Fibroblast of skin of back (primary cell): Measurements from ENCODE around the gene TMPO. TPM values are rescaled to one million over a fixed set of nuclear protein-coding genes. Genes with fewer than 3 reads are reported as not detected.
"Not testable (repeated sequence)": the region's sequence is repeated elsewhere in the genome, so short reads cannot be mapped to it uniquely, and the experiment has no call there.

ENCODE experiments used
- DNase-seq: peaks from one replicate; pipeline ENCODE4 v3.0.0-alpha.2; 2013
- polyA plus RNA-seq, 2 experiments: library from polyadenylated mRNA; unstranded; fragments of 120-200 nt; gene quantifications; one replicate each; pipeline ENCODE4 v1.2.1, GENCODE V29; 2013; ENCODE audit not compliant: insufficient read length in 2 of 2

TMPO gene
- polyA plus RNA-seq (2013, experiment 1 of 2; ENCODE audit: insufficient read length), result 112 TPM
- 37.9 TPM for polyA plus RNA-seq (2013, experiment 2 of 2; ENCODE audit: insufficient read length)

DNA sequence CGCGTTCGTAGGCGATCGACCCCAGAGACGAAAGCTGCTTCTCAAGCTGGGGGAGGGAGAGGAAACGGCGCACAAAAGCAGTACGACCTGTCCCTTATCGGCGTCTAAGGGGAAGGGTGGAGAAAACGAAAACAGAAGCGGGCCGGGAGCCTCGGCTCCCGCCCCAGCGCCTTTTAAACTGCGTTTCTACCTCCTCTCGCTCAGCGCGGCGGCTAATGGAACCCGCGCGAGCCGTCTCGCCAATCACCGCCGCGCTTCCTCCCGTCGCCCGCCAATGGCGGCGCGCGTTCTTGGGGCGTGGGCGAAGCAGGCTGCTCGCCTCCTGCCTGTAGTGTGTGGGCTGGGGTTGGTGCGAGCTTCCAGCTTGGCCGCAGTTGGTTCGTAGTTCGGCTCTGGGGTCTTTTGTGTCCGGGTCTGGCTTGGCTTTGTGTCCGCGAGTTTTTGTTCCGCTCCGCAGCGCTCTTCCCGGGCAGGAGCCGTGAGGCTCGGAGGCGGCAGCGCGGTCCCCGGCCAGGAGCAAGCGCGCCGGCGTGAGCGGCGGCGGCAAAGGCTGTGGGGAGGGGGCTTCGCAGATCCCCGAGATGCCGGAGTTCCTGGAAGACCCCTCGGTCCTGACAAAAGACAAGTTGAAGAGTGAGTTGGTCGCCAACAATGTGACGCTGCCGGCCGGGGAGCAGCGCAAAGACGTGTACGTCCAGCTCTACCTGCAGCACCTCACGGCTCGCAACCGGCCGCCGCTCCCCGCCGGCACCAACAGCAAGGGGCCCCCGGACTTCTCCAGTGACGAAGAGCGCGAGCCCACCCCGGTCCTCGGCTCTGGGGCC, at the start of gene TMPO:
Gene TMPO (plus strand): TSS at position 304 of the 824 bp plus-strand sequence. CDS start 278 bp downstream, at position 582.
- peak; percentile 91 for DNase-seq

GRCh38 chr12:98465950-98466602, 49.3 kb upstream of the TMPO start:
- no peak for DNase-seq

GRCh38 chr12:98466640-98467400, 48.6 kb upstream of the TMPO start:
- no peak for DNase-seq

GRCh38 chr12:98469109-98469508, 46.3 kb upstream of the TMPO start:
- DNase-seq, result no peak

GRCh38 chr12:98470469-98471082, 44.8 kb upstream of the TMPO start:
- no peak for DNase-seq

GRCh38 chr12:98471085-98471484, 44.3 kb upstream of the TMPO start:
- no peak for DNase-seq

- no peak for DNase-seq
These were observed 39.9 kb upstream of the TMPO start for GRCh38 chr12:98475565-98475908.

DNA sequence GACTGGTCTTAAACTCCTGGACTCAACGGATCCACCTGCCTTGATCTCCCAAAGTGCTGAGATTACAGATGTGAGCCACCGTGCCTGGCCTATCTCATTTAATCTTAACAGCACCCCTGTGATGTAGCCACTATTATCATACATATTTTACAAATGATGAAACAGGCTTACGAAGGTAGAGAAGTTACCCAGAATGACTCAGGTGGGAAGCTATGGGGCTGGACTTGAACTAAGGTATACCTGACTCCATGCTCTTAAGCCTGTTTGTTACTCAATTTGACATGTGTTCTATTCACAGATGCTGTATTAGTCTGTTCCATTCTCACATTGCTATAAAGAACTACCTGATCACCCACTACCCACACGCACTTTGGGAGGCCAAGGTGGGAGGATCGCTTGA, 36.8 kb upstream of the TMPO start:
- no peak for DNase-seq

- DNase-seq, result no peak
These were observed 31.5 kb upstream of the TMPO start for GRCh38 chr12:98483621-98484503.

- no peak for DNase-seq
These were observed 29.5 kb upstream of the TMPO start for GRCh38 chr12:98485792-98486340.

DNA sequence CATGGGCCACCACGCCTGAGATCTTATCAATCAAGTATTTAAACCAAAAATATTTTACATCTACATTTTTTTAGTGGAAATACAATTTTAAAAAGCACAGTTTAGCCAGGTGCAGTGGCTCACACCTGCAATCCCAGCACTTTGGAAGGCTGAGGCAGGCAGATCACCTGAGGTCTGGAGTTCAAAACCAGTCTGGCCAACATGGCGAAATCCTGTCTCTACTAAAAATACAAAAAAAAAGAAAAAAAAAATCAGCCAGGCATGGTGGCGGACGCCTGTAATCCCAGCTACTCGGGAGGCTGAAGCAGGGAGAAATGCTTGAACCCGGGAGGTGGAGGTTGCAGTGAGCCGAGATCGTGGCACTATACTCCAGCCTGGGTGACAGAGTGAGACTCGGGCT, 27.0 kb upstream of the TMPO start:
- not testable (repeated sequence) for DNase-seq

DNA sequence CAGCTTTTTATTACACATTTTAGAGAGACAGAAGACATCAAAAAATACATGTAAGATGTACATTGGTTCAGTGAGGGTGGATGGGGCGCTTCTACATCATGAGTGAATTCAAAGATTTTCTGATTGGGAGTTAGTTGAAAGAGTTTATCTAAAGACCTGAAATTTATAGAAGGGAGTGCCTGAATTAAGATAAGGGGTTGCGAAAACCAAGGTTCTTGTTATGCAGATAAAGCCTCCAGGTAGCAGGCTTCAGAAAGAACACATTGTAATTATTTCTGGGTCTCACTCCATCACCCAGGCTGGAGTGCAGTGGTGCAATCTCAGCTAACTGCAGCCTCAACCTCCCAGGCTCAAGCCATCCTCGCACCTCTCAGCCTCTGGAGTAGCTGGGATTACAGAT, 26.2 kb upstream of the TMPO start:
- no peak for DNase-seq

DNA sequence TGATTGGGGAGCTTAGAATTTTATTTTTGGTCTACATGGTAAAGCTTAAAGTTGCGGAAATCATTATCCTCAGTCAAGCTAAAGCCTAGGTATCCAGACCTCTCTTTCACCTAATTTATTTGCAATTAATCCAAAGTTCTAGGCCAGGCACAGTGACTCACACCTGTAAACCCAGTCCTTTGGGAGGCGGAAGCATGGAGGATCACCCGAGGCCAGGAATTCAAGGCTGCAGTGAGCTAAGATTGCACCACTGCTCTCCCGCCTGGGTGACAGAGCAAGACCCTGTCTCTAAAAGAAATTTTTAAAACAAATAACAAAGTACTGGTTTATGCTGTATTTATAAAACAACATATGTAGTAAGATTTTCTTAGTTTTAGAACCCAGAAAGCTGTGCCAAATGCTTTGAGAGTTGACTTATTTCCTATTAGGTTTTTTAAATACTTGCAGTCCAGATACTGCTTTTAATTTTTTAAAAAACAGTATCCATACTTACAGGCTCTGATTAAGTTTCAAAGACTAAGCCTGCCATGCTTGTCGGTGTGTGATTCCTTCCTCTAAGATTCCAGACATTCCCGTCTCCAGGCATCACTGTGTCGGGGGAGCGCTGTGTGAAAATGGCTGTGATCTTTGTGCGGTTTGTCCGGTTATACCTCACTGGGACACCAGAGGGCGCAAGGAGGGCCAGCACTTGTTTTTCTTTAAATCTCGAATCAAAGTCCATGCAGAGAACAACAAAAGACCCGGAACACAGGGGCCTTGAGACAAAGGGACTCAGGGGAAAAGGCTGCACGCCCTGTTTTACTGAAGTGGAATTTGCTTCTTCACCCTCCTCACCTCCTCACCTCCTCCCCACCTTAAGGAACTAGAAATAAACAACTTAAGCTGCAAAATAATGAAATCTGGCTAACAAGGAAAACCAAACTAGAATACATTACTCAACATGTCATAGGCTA, 24.6 kb upstream of the TMPO start:
- DNase-seq, result peak; percentile 94

DNA sequence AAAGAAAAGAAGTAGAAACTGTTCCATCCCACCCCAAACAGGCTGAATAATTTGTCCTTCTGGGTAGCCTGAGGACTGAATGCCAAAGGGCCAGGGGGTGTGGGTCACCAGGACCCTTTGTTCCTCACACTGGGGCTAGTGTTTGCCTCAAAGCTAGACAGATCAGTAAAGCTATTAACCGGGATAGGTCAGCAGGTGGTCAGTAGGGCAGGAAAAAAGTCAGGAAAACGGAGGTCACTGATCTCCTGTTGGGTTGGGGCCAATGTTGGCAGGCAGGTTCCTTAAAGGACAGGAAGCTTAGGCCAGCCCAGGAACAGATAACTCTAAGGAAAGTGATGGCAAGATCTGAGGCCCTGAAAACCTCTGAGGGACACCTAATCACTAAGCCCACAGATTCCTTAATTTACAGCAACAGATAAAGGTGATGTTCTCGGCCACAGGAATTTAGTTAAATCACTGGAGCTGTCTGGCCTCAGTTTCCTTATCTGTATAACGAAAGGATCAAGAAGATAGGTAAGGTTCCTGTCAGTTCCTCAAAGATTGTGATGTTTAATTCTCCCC, 22.7 kb upstream of the TMPO start:
- DNase-seq, result no peak

DNA sequence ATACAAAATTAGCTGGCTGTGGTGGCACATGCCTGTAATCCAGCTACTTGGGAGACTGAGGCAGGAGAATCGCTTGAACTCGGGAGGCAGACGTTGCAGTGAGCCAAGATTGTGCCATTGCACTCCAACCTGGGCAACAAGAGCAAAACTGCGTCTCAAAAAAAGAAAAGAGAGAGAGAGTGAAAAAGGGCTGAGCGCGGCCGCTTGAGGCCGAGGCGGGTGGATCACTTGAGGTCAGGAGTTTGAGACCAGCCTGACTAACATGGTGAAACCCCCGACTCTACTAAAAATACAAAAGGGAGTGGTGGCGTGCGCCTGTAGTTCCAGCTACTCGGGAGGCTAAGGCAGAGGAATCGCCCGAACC, 14.1 kb upstream of the TMPO start:
- DNase-seq, result not testable (repeated sequence)

DNA sequence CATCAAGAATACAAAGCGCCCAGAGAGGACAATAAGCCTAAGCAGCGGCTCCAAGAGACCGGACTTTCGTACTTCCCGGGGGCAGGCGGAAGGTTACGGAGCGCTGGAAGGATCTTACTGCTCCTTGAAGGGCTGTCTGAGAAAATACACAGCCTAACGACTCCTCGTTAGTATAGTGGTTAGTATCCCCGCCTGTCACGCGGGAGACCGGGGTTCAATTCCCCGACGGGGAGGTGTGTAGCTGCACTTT, 12.1 kb upstream of the TMPO start:
- peak; percentile 89 for DNase-seq

DNA sequence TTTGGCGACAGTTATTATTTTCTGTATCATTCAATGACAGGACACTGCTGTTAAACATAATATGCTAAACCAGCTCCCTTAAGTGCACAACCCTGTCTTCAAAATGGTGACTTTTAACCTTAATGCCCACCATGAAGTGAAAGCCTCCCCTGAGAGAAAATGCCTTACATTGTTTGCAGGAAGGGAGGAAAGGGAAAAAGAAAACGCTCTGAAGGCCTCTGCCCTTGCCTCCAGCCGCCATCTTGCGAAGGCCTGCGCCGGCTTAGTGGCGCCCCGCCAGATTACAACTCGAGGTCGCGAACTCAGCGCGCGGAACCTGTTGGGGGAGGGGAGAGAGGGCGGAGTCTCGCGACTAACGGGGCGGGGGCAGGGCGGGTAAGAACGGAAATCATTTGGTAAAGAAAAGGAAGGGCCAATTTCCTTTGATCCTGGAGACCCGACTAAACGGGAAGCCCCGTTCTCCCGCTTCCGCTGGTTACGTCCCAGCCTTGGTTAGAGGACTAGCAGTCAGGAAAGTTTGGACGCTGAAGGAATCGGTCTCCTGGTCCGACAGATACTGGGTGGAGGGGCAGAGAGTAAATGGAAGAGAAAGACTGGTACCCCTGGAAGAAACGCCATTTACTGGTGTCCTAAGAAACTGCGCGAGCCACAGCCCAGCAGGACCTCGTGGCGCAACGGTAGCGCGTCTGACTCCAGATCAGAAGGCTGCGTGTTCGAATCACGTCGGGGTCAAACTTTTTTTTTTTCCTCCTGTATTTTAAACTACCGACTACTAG, 11.6 kb upstream of the TMPO start:
- DNase-seq, result peak; percentile 88

DNA sequence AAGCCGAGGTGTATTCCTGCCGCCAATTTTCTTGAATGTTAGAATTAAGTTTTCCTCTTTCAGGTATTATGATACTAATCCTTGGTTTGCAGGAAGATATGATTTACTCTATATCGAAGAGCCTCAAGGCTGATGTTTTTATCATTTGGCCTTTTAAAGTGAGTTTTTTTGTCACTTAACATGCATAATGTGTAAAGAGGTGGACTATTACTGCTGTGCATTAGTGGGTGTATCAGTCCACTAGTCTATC, 11.1 kb upstream of the TMPO start:
- no peak for DNase-seq

- DNase-seq, result no peak
These were observed 6.3 kb upstream of the TMPO start for GRCh38 chr12:98509063-98509462.

DNA sequence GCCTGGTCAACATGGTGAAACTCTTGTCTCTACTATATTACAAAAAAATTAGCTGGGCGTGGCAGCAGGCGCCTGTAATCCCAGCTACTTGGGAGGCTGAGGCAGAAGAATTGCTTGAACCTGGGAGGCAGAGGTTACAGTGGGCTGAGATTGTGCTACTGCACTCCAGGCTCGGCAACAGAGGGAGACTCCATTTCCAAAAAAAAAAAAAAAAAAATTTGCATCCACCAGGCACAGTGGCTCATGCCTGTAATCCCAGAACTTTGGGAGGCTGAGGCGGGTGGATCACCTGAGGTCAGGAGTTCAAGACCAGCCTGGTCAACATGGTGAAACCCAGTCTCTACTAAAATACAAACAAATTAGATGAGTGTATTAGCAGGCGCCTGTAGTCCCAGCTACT, 3.6 kb upstream of the TMPO start:
- DNase-seq, result not testable (repeated sequence)
